HepG2 (cell line): ENCODE measurements around the gene CLMP.

Experiments
- CTCF ChIP-seq: sonication (generic); formaldehyde crosslinking; IDR thresholded peaks from 2 replicates; pipeline ENCODE4 v1.5.0; 2020; ENCODE audit warnings: mild to moderate bottlenecking, missing genetic modification reagents, moderate library complexity
- EZH2 ChIP-seq: conservative IDR thresholded peaks from 2 replicates; pipeline ENCODE4 v1.6.1; 2012; ENCODE audit warnings: mild to moderate bottlenecking, low read depth, low read length, moderate library complexity
- HDAC6 ChIP-seq: fragments of 200-600 bp; sonication (generic); IDR thresholded peaks from 2 replicates; pipeline ENCODE4 v1.7.0; 2017; ENCODE audit warnings: mild to moderate bottlenecking, antibody characterized with exemption, low read length, low read depth
- IRF2 ChIP-seq: IDR thresholded peaks from 2 replicates; pipeline ENCODE4 v1.6.1; 2018; ENCODE audit warnings: missing genetic modification reagents, missing compliant biosample characterization
- POLR2AphosphoS5 ChIP-seq: IDR thresholded peaks from 2 replicates; pipeline ENCODE4 v1.6.1; 2012; ENCODE audit warnings: low read depth, low read length
- PRDM15 ChIP-seq: sonication (generic); formaldehyde crosslinking; IDR thresholded peaks from 2 replicates; pipeline ENCODE4 v1.4.0; 2020; ENCODE audit warnings: missing genetic modification reagents
- ZKSCAN1 ChIP-seq: fragments of 150-350 bp; IDR thresholded peaks from 2 replicates; pipeline ENCODE4 v1.6.1; 2014; ENCODE audit warnings: low read length
- ZNF543 ChIP-seq: sonication (generic); formaldehyde crosslinking; IDR thresholded peaks from 2 replicates; pipeline ENCODE4 v1.4.0; 2020; ENCODE audit warnings: mild to moderate bottlenecking, missing genetic modification reagents
- TF ChIP-seq, protein P1 (sequence below): sonication (generic); formaldehyde crosslinking; IDR thresholded peaks from 2 replicates; pipeline ENCODE4 v1.4.0; 2020; ENCODE audit warnings: missing genetic modification reagents

DNA sequence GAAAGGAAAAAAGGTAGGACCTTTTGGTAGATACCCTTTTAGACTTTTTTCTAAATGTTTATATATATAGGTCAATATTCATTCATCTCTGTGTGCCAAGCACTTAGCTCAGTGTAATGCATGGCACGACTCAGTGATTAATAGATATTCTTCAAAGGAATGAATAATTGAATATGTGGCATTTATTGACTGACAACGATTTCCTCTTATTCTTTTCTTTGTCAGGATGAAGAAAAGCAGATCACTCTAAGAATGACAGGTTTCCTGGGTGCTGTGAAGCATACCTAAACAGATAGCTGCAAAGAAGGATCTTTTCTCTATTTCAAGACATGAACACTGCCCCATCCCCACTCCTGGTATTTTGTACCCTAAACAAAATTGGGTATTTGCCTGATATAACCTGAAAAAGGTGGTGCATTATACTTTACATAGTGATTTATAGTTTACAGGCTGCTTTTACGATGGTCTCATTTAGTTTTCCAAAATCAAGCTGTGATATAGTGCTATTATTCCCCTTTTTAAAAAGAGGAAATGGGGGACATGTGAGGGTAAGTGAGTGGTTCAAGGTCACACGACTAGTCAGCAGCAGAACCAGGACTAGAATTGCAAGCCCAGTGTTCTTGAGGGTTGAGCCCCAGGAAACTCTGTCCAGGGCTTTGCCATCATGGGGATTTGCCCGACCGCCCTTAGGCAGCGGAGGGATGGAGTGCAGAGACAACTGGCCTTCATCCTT lies 32.9 kb upstream of the CLMP start:
- no peak for TF ChIP-seq ZKSCAN1
- TF ChIP-seq, protein P1, sequence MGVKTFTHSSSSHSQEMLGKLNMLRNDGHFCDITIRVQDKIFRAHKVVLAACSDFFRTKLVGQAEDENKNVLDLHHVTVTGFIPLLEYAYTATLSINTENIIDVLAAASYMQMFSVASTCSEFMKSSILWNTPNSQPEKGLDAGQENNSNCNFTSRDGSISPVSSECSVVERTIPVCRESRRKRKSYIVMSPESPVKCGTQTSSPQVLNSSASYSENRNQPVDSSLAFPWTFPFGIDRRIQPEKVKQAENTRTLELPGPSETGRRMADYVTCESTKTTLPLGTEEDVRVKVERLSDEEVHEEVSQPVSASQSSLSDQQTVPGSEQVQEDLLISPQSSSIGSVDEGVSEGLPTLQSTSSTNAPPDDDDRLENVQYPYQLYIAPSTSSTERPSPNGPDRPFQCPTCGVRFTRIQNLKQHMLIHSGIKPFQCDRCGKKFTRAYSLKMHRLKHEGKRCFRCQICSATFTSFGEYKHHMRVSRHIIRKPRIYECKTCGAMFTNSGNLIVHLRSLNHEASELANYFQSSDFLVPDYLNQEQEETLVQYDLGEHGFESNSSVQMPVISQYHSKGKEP: no peak
- no peak for TF ChIP-seq EZH2
- TF ChIP-seq HDAC6: no peak
- TF ChIP-seq IRF2 (CRISPR knock-in tag): no peak
- TF ChIP-seq PRDM15 (CRISPR knock-in tag): no peak
- no peak for TF ChIP-seq POLR2AphosphoS5
- TF ChIP-seq CTCF (CRISPR knock-in tag): no peak
- no peak for TF ChIP-seq ZNF543
